Measurements from ENCODE around the gene LPP.

Gene LPP

GRCh38 chr3:188358787-188359493 lies 205.0 kb downstream of the LPP start:
- Histone ChIP-seq H3F3A (ENCODE audit: insufficient read depth) (peaks cover 2% of the 10 kb centered on the region; the same call in 1 of the 2 replicates), H3K9me2 (replicated peaks; ENCODE audit: insufficient read depth, low read length) (no peaks in the 10 kb centered on the region), H3K4me2 (ENCODE audit: low read depth, low read length, poor library complexity, severe bottlenecking) (peak overlapping the region; percentile 45), H3K27ac (ENCODE audit: low read depth, low read length) (no peak overlapping the region), H2AFZ (ENCODE audit: low read depth, low read length, severe bottlenecking) (no peak overlapping the region), H3K36me3 (ENCODE audit: low read length) (no peaks in the 10 kb centered on the region), H3K27me3 (ENCODE audit: low read length) (no peaks in the 10 kb centered on the region), H3K79me2 (ENCODE audit: insufficient read depth, low read length) (no peaks in the 10 kb centered on the region), H4K20me1 (ENCODE audit: low read depth, low read length) (no peaks in the 10 kb centered on the region), H3K4me3 (ENCODE audit: insufficient read depth, low read length, poor library complexity, severe bottlenecking) (no peak overlapping the region), H3K9ac (ENCODE audit: low read length) (peak overlapping the region; percentile 15; the same call in 1 of the 2 replicates), H3K9me3 (ENCODE audit: insufficient read depth, low read length) (no peaks in the 10 kb centered on the region)
- no peak for TF ChIP-seq CTCF (IDR thresholded peaks at IDR 0.05; ENCODE audit: insufficient read depth, low read length, poor library complexity, severe bottlenecking)
- TF ChIP-seq EZH2phosphoT487 (conservative IDR thresholded peaks at IDR 0.05; ENCODE audit: low read length) = no peak

GRCh38 chr3:188360364-188360881 lies 206.5 kb downstream of the LPP start:
- TF ChIP-seq EZH2phosphoT487 (conservative IDR thresholded peaks at IDR 0.05; ENCODE audit: low read length) = no peak
- TF ChIP-seq CTCF (IDR thresholded peaks at IDR 0.05; ENCODE audit: insufficient read depth, low read length, poor library complexity, severe bottlenecking) = no peak
- Histone ChIP-seq H3K9me2 (replicated peaks; ENCODE audit: insufficient read depth, low read length) (no peaks in the 10 kb centered on the region), H3K79me2 (ENCODE audit: insufficient read depth, low read length) (no peaks in the 10 kb centered on the region)

GRCh38 chr3:188361888-188362287 lies 207.9 kb downstream of the LPP start:
- Histone ChIP-seq H3K79me2 (ENCODE audit: insufficient read depth, low read length) (no peaks in the 10 kb centered on the region), H3K4me2 (ENCODE audit: low read depth, low read length, poor library complexity, severe bottlenecking) (no peak overlapping the region)
- no peak for TF ChIP-seq CTCF (IDR thresholded peaks at IDR 0.05; ENCODE audit: insufficient read depth, low read length, poor library complexity, severe bottlenecking)
- no peak for TF ChIP-seq EZH2phosphoT487 (conservative IDR thresholded peaks at IDR 0.05; ENCODE audit: low read length)

More at GRCh38 chr3:188360364-188360881, 206.5 kb downstream of the LPP start:
- no peaks in the 10 kb centered on the region for H3F3A ChIP-seq (ENCODE audit: insufficient read depth)
- H3K4me2 ChIP-seq (ENCODE audit: low read depth, low read length, poor library complexity, severe bottlenecking) = no peak overlapping the region
- no peak overlapping the region for H3K27ac ChIP-seq (ENCODE audit: low read depth, low read length)
- no peaks in the 10 kb centered on the region for H3K9me3 ChIP-seq (ENCODE audit: insufficient read depth, low read length)
- H4K20me1 ChIP-seq (ENCODE audit: low read depth, low read length) = no peaks in the 10 kb centered on the region
- no peaks in the 10 kb centered on the region for H3K27me3 ChIP-seq (ENCODE audit: low read length)
- no peak overlapping the region for H3K4me3 ChIP-seq (ENCODE audit: insufficient read depth, low read length, poor library complexity, severe bottlenecking)
- no peak overlapping the region for H2AFZ ChIP-seq (ENCODE audit: low read depth, low read length, severe bottlenecking)
- no peaks in the 10 kb centered on the region for H3K36me3 ChIP-seq (ENCODE audit: low read length)
- no peak overlapping the region for H3K9ac ChIP-seq (ENCODE audit: low read length)

More at GRCh38 chr3:188361888-188362287, 207.9 kb downstream of the LPP start:
- H3K27ac ChIP-seq (ENCODE audit: low read depth, low read length) = no peak overlapping the region
- H3K27me3 ChIP-seq (ENCODE audit: low read length) = no peaks in the 10 kb centered on the region
- no peak overlapping the region for H3K9ac ChIP-seq (ENCODE audit: low read length)
- no peak overlapping the region for H2AFZ ChIP-seq (ENCODE audit: low read depth, low read length, severe bottlenecking)
- H4K20me1 ChIP-seq (ENCODE audit: low read depth, low read length) = no peaks in the 10 kb centered on the region
- no peaks in the 10 kb centered on the region for H3K9me2 ChIP-seq (replicated peaks; ENCODE audit: insufficient read depth, low read length)
- no peaks in the 10 kb centered on the region for H3K9me3 ChIP-seq (ENCODE audit: insufficient read depth, low read length)
- no peak overlapping the region for H3K4me3 ChIP-seq (ENCODE audit: insufficient read depth, low read length, poor library complexity, severe bottlenecking)
- H3K36me3 ChIP-seq (ENCODE audit: low read length) = no peaks in the 10 kb centered on the region
- no peaks in the 10 kb centered on the region for H3F3A ChIP-seq (ENCODE audit: insufficient read depth)

Measured in SU-DHL-6 (cell line).